ENCODE results near the gene PAOX. TPM values are rescaled to one million over a fixed set of nuclear protein-coding genes. Genes with fewer than 3 reads are reported as not detected.

The PAOX gene
- total and polyA plus RNA-seq, 11 donors = 2.1 to 7.3 (median 3.4) TPM

- Histone ChIP-seq H3K4me3 (peak overlapping the region; percentile 3 to 50 (median 41)), H3K9me3 (no peaks in the 10 kb centered on the region), H3K36me3 (no peaks in the 10 kb centered on the region), H3K27ac (no peak overlapping the region), H3K27me3 (peaks cover 33 to 77% (median 50%) of the 10 kb centered on the region in 9 donors), H3K4me1 (peaks cover 5 to 29% (median 19%) of the 10 kb centered on the region in 12 donors)
- ATAC-seq (peak in 2 of 4 donors; percentile 27 to 37), DNase-seq (peak in 1 of 5 donors; percentile 27)
- intact Hi-C loops (cut with DNase I) = loop anchor here in 1 of 10 donors (10.0 kb wide), 1 partner anchor 180 kb away; no protein-coding TSS in a partner anchor
- no peak for TF ChIP-seq POLR2A (IDR thresholded peaks at IDR 0.05)
- TF ChIP-seq CTCF (IDR thresholded peaks at IDR 0.05) = no peak
- WGBS, 4 donors = 16 to 25% (median 19%) methylated on average over 35 to 51 of the region's 51 CpGs
Observed at GRCh38 chr10:133334503-133335245, 44.4 kb upstream of the PAOX start.

GRCh38 chr10:133335246-133336117 is 43.6 kb upstream of the PAOX start:
- H3K27me3 ChIP-seq = peaks cover 32 to 77% (median 48%) of the 10 kb centered on the region in 9 donors
- no peak overlapping the region for H3K27ac ChIP-seq
- no peak for TF ChIP-seq POLR2A (IDR thresholded peaks at IDR 0.05)
- no peak for TF ChIP-seq CTCF (IDR thresholded peaks at IDR 0.05)
- peak in 1 of 4 donors; percentile 27 for ATAC-seq
- H3K9me3 ChIP-seq = no peaks in the 10 kb centered on the region
- peak overlapping the region; percentile 5 to 50 (median 41) for H3K4me3 ChIP-seq
- WGBS, 4 donors = 2 to 6% (median 4%) methylated on average over 25 to 75 of the region's 75 CpGs
- peaks cover 5 to 25% (median 18%) of the 10 kb centered on the region in 12 donors for H3K4me1 ChIP-seq
- DNase-seq = peak in 3 of 5 donors; percentile 57 to 63 (median 61)
- H3K36me3 ChIP-seq = no peaks in the 10 kb centered on the region
- intact Hi-C loops (cut with DNase I) = loop anchor here in 1 of 10 donors (10.0 kb wide), 1 partner anchor 179 kb away; no protein-coding TSS in a partner anchor

GRCh38 chr10:133336118-133336576 is 42.9 kb upstream of the PAOX start:
- DNase-seq (no peak), ATAC-seq (no peak)
- H3K36me3 ChIP-seq = no peaks in the 10 kb centered on the region
- TF ChIP-seq POLR2A (IDR thresholded peaks at IDR 0.05) (no peak), CTCF (IDR thresholded peaks at IDR 0.05) (no peak)
- H3K9me3 ChIP-seq = no peaks in the 10 kb centered on the region
- 8 to 17% (median 12%) methylated on average over 6 to 41 of the region's 41 CpGs for WGBS, 4 donors
- intact Hi-C loops (cut with DNase I) = loop anchor here in 1 of 10 donors (10.0 kb wide), 1 partner anchor 179 kb away; no protein-coding TSS in a partner anchor
- H3K4me3 ChIP-seq = peak overlapping the region in 11 of 12 donors; percentile 5 to 50 (median 42)
- H3K27ac ChIP-seq = no peak overlapping the region
- peaks cover 32 to 71% (median 43%) of the 10 kb centered on the region in 9 donors for H3K27me3 ChIP-seq
- H3K4me1 ChIP-seq = peaks cover 5 to 25% (median 18%) of the 10 kb centered on the region in 12 donors
